Measurements from ENCODE around the gene OR4D2. TPM values are rescaled to one million over a fixed set of nuclear protein-coding genes. Genes with fewer than 3 reads are reported as not detected.

OR4D2 gene
- total and polyA plus RNA-seq, 2 of the 8 experiments (the other 6 are each of a cell fraction or from before 2014, with no cell fraction given), result not detected

- H3K4me3 ChIP-seq (ENCODE audit: extremely low read depth in 1 of 4, insufficient read depth in 2 of 4, low read depth in 3 of 4, low read length in 4 of 4), result no peak overlapping the region
- H3K14ac ChIP-seq (ENCODE audit: insufficient read length), result no peak overlapping the region
- H4K20me1 ChIP-seq (replicated peaks in 1 of 2; ENCODE audit: control insufficient read depth in 1 of 2, insufficient read depth in 2 of 2, low read length in 2 of 2), result no peaks in the 10 kb centered on the region
- peaks cover 0 to 5% (median 2%) of the 10 kb centered on the region in 4 experiments; a peak in 4 of 8 replicates for H3K36me3 ChIP-seq (ENCODE audit: control insufficient read depth in 2 of 4, insufficient read depth in 4 of 4, low read length in 3 of 4)
- H3K27ac ChIP-seq (ENCODE audit: low read depth, low read length), result no peak overlapping the region
- no peak overlapping the region for H4K91ac ChIP-seq (replicated peaks; ENCODE audit: insufficient read length, low read length)
- no peak overlapping the region for H2BK120ac ChIP-seq (replicated peaks; ENCODE audit: low read depth, low read length)
- no peak overlapping the region for H3K4me2 ChIP-seq (ENCODE audit: insufficient read depth in 1 of 2, low read depth in 2 of 2, low read length in 2 of 2)
- no peak overlapping the region for H2BK12ac ChIP-seq (ENCODE audit: low read depth, low read length)
- H3K56ac ChIP-seq (replicated peaks; ENCODE audit: insufficient read length, low read depth, low read length), result no peak overlapping the region
- H3K9ac ChIP-seq (replicated peaks in 1 of 4; ENCODE audit: extremely low read depth in 1 of 4, low read depth in 3 of 4, low read length in 3 of 4), result no peak overlapping the region
- H2BK5ac ChIP-seq (ENCODE audit: low read depth, low read length), result no peak overlapping the region
- H4K8ac ChIP-seq (ENCODE audit: extremely low read depth, insufficient read depth, low read length), result no peak overlapping the region
- H2BK20ac ChIP-seq (ENCODE audit: low read length), result no peak overlapping the region
- H3K4ac ChIP-seq (replicated peaks; ENCODE audit: insufficient read length, low read depth, low read length), result no peak overlapping the region
- FAIRE-seq (no peak), DNase-seq (ENCODE audit: low read depth in 1 of 2, low spot score in 2 of 2) (no peak)
- no peaks in the 10 kb centered on the region for H3K9me3 ChIP-seq (ENCODE audit: insufficient read depth in 2 of 2, low read depth in 1 of 2, low read length in 1 of 2)
- 92% methylated on average over 4 of the region's 5 CpGs; no CpG with 5 or more reads in 1 of the 2 experiments for WGBS, 2 experiments (ENCODE audit: extremely low coverage in 1 of 2, insufficient coverage in 1 of 2, insufficient read length in 1 of 2, insufficient replicate concordance in 2 of 2, low coverage in 1 of 2, low lambda C conversion rate in 2 of 2, missing lambda C conversion rate in 1 of 2)
- H3K79me2 ChIP-seq (ENCODE audit: control insufficient read depth in 1 of 2, insufficient read depth in 2 of 2, low read length in 2 of 2), result no peaks in the 10 kb centered on the region
- H4K5ac ChIP-seq (ENCODE audit: insufficient read length, low read depth, low read length), result no peak overlapping the region
- no peak overlapping the region for H2AFZ ChIP-seq (ENCODE audit: low read length)
- no peak overlapping the region for H3K18ac ChIP-seq (ENCODE audit: extremely low read depth, low read length)
- no peak overlapping the region for H2AK5ac ChIP-seq (ENCODE audit: low read depth, low read length)
- no peaks in the 10 kb centered on the region for H3K79me1 ChIP-seq (ENCODE audit: low read depth, low read length)
- H3K27me3 ChIP-seq (replicated peaks in 1 of 4; ENCODE audit: control insufficient read depth in 3 of 4, extremely low read depth in 1 of 4, insufficient read depth in 3 of 4, low read length in 3 of 4), result no peaks in the 10 kb centered on the region
- no peak overlapping the region for H3K23ac ChIP-seq (ENCODE audit: insufficient read length)
- ChIA-PET POLR2A (ENCODE audit: partially characterized antibody) (no interaction called here), CTCF (ENCODE audit: partially characterized antibody) (interaction anchor here (0.7 to 0.9 kb wide), 2 partner anchors 11 to 37 kb away, joined by 3 read pairs; no protein-coding TSS in a partner anchor)
- H3K4me1 ChIP-seq (replicated peaks in 1 of 4; ENCODE audit: control insufficient read depth in 3 of 4, insufficient read depth in 4 of 4, low read length in 3 of 4), result no peaks in the 10 kb centered on the region
- H2BK15ac ChIP-seq (ENCODE audit: low read length), result no peak overlapping the region
- H3K23me2 ChIP-seq (ENCODE audit: low read depth, low read length), result no peaks in the 10 kb centered on the region
- TF ChIP-seq CBX5 (IDR thresholded peaks at IDR 0.05; ENCODE audit: low read depth, low read length) (no peak), KDM4A (IDR thresholded peaks at IDR 0.05; ENCODE audit: low read depth, low read length, severe bottlenecking) (no peak), TEAD4 (IDR thresholded peaks at IDR 0.05; ENCODE audit: low read depth, low read length) (no peak), EGR1 (IDR thresholded peaks at IDR 0.05; ENCODE audit: borderline replicate concordance, low read depth, low read length) (no peak), HDAC2 (IDR thresholded peaks at IDR 0.05; ENCODE audit: borderline replicate concordance in 1 of 2, low read depth in 2 of 2, low read length in 2 of 2) (no peak), CHD2 (IDR thresholded peaks at IDR 0.05; ENCODE audit: low read length) (no peak), NRF1 (IDR thresholded peaks at IDR 0.05; ENCODE audit: low read depth, low read length) (no peak), POU5F1 (IDR thresholded peaks at IDR 0.05; ENCODE audit: low read depth, low read length) (no peak), RFX5 (IDR thresholded peaks at IDR 0.05; ENCODE audit: borderline replicate concordance, low read depth, low read length) (no peak), BCL11A (IDR thresholded peaks at IDR 0.05; ENCODE audit: low read depth in 2 of 2, low read length in 2 of 2) (no peak), ATF3 (IDR thresholded peaks at IDR 0.05; ENCODE audit: insufficient read depth, low read depth, low read length) (no peak), SIX5 (IDR thresholded peaks at IDR 0.05; ENCODE audit: low read depth, low read length) (no peak), CHD1 (IDR thresholded peaks at IDR 0.05; ENCODE audit: low read depth, low read length) (no peak)
Observed at GRCh38 chr17:58204796-58205195, 38.0 kb downstream of the OR4D2 start.
